Measurements from ENCODE around the gene PHGDH. TPM values are rescaled to one million over a fixed set of nuclear protein-coding genes. Genes with fewer than 3 reads are reported as not detected.

PHGDH gene
- total RNA-seq, 1 experiment from 2014 or later: 82.0 TPM

DNA sequence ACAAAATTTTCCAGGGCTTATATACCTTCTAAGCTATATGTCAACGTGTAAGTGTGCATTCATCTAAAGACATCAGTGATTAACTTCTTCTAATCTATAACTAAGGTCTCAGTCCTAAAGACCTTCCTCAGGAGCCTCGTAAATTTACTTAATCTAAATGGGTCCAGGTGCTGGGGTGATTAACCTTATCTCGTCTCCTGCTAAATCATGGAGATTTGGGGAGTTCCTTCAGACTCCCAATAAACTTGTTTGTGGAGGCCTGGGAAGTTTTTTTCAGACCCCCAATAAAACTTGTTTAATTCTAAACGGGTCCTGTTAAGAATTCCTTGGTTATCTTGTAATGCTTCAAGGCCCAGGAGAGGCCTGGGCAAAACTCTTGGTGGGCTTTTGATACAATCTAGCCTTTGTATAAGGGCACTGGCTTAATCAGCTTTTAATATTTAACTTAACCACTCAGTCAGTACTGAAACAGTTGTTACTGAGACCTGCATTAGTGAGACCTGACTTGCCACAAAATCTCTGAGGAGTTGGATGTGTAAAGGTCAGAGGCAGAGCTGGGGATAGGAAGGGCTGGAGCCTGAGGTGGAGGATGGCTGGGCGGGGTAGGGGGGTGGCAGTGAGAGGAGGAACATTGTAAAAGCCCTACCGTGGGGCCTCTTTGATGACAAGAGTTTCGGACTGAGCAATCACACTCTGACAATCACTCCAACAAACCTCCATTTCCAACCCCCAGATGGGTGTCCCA lies 63.2 kb downstream of the PHGDH start:
- CTCF ChIA-PET: no interaction called here
- intact Hi-C loops (cut with micrococcal nuclease; ENCODE audit: unreplicated experiment) (no loop called here), in situ Hi-C loops (cut with HindIII; ENCODE audit: low pct_unique_long_range_greater_than_20kb, low sequenced_read_pairs) (no loop called here)
- H3K4me1 ChIP-seq (ENCODE audit: control insufficient read depth, insufficient read depth, low read length): 0 out of 2 replicates have a peak, but pooled peaks cover 5% of the 10 kb centered on the region
- peaks cover 29% of the 10 kb centered on the region for H3K27me3 ChIP-seq (ENCODE audit: control insufficient read depth, insufficient read depth, low read length)
- DNase-seq (ENCODE audit: low read depth, low spot score) (no peak), ATAC-seq (no peak)
- H3K36me3 ChIP-seq (ENCODE audit: control insufficient read depth, insufficient read depth, low read length): no peaks in the 10 kb centered on the region
- POLR2A ChIA-PET: no interaction called here
- TF ChIP-seq POLR2AphosphoS5 (IDR thresholded peaks at IDR 0.05; ENCODE audit: low read depth, low read length): no peak
- TF ChIP-seq CTCF (IDR thresholded peaks at IDR 0.05): no peak
- TF ChIP-seq, protein P1, sequence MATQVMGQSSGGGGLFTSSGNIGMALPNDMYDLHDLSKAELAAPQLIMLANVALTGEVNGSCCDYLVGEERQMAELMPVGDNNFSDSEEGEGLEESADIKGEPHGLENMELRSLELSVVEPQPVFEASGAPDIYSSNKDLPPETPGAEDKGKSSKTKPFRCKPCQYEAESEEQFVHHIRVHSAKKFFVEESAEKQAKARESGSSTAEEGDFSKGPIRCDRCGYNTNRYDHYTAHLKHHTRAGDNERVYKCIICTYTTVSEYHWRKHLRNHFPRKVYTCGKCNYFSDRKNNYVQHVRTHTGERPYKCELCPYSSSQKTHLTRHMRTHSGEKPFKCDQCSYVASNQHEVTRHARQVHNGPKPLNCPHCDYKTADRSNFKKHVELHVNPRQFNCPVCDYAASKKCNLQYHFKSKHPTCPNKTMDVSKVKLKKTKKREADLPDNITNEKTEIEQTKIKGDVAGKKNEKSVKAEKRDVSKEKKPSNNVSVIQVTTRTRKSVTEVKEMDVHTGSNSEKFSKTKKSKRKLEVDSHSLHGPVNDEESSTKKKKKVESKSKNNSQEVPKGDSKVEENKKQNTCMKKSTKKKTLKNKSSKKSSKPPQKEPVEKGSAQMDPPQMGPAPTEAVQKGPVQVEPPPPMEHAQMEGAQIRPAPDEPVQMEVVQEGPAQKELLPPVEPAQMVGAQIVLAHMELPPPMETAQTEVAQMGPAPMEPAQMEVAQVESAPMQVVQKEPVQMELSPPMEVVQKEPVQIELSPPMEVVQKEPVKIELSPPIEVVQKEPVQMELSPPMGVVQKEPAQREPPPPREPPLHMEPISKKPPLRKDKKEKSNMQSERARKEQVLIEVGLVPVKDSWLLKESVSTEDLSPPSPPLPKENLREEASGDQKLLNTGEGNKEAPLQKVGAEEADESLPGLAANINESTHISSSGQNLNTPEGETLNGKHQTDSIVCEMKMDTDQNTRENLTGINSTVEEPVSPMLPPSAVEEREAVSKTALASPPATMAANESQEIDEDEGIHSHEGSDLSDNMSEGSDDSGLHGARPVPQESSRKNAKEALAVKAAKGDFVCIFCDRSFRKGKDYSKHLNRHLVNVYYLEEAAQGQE (IDR thresholded peaks at IDR 0.05; ENCODE audit: insufficient read depth in 1 of 2, low read depth in 2 of 2, low read length in 1 of 2): no peak
- TF ChIP-seq TCF7L2 (IDR thresholded peaks at IDR 0.05; ENCODE audit: low read depth, low read length): no peak
- TF ChIP-seq SIN3A (IDR thresholded peaks at IDR 0.05; ENCODE audit: borderline replicate concordance, insufficient read depth, low read depth, low read length): no peak
- no peaks in the 10 kb centered on the region for H3K9me3 ChIP-seq (ENCODE audit: control insufficient read depth, insufficient read depth, low read depth, low read length)
- no peak overlapping the region for H3K27ac ChIP-seq (ENCODE audit: low read length)
- no TSS peak for BruUV-seq (replicated peaks)
- H3K4me3 ChIP-seq (ENCODE audit: low read depth in 2 of 2, low read length in 2 of 2): no peak overlapping the region

DNA sequence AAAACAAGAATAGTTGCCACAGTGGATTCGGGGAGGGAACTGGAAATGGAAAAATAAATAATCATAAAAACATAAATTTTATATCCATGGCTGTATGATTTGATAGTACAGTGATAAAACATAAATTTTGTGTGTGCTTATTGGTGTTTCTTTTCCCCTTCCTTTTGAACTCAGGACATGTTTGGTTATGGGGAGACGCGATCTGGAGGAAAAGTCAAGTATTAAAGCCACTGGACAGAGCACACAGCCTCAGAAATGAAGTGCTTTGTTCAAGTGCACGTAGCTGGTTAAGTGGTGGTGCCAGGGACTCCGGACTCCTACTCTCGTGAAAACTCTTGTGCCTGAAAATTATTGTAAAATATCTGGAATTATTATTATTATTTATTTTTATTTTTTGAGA lies 66.6 kb downstream of the PHGDH start:
- Histone ChIP-seq H3K27ac (ENCODE audit: low read length) (no peak overlapping the region), H3K36me3 (ENCODE audit: control insufficient read depth, insufficient read depth, low read length) (no peaks in the 10 kb centered on the region), H3K27me3 (ENCODE audit: control insufficient read depth, insufficient read depth, low read length) (peaks cover 19% of the 10 kb centered on the region), H3K4me1 (ENCODE audit: control insufficient read depth, insufficient read depth, low read length) (0 out of 2 replicates have a peak, but pooled peaks cover 9% of the 10 kb centered on the region), H3K4me3 (ENCODE audit: low read depth in 2 of 2, low read length in 2 of 2) (no peak overlapping the region), H3K9me3 (ENCODE audit: control insufficient read depth, insufficient read depth, low read depth, low read length) (no peaks in the 10 kb centered on the region)
- POLR2A ChIA-PET: no interaction called here
- no peak for TF ChIP-seq TCF7L2 (IDR thresholded peaks at IDR 0.05; ENCODE audit: low read depth, low read length)
- TF ChIP-seq, protein P1 (IDR thresholded peaks at IDR 0.05; ENCODE audit: insufficient read depth in 1 of 2, low read depth in 2 of 2, low read length in 1 of 2): no peak
- TF ChIP-seq CTCF (IDR thresholded peaks at IDR 0.05): no peak
- TF ChIP-seq POLR2AphosphoS5 (IDR thresholded peaks at IDR 0.05; ENCODE audit: low read depth, low read length): no peak
- TF ChIP-seq SIN3A (IDR thresholded peaks at IDR 0.05; ENCODE audit: borderline replicate concordance, insufficient read depth, low read depth, low read length): no peak
- CTCF ChIA-PET: no interaction called here
- in situ Hi-C loops (cut with HindIII; ENCODE audit: low pct_unique_long_range_greater_than_20kb, low sequenced_read_pairs): no loop called here
- DNase-seq (ENCODE audit: low read depth, low spot score) (no peak), ATAC-seq (no peak)
- no TSS peak for BruUV-seq (replicated peaks)
- intact Hi-C loops (cut with micrococcal nuclease; ENCODE audit: unreplicated experiment): no loop called here
